B cell (primary cell): Measurements from ENCODE around the gene SFMBT2. TPM values are rescaled to one million over a fixed set of nuclear protein-coding genes. Genes with fewer than 3 reads are reported as not detected.

ENCODE experiments used
- ATAC-seq: fragments of 200-7000 bp; cut with Tn5 transposase; one replicate; pipeline ENCODE4 v1.10.0; 2021; ENCODE audit warnings: low read depth, mild to moderate bottlenecking, moderate number of reproducible peaks, moderate library complexity
- CTCF ChIA-PET: fragments of 350-600 bp; sonication (Branson Sonifier 250); formaldehyde crosslinking; loops from one replicate; lab custom pipeline; 2021; ENCODE audit warnings: antibody characterized with exemption, inconsistent platforms; lab: Charles Lee
- POLR2A ChIA-PET: fragments of 350-600 bp; sonication (Branson Sonifier 250); formaldehyde crosslinking; loops from one replicate; lab custom pipeline; 2021; ENCODE audit warnings: antibody characterized with exemption; lab: Charles Lee
- DNase-seq: peaks from one replicate; pipeline ENCODE4 v3.0.0; 2013
- H2AFZ ChIP-seq: 2 replicates; pipeline ENCODE4 v1.6.1; 2012; ENCODE audit warnings: mild to moderate bottlenecking, low read depth, low read length; ENCODE audit not compliant: insufficient read depth, poor library complexity, severe bottlenecking
- H3K27ac ChIP-seq, 2 donors: 1 replicate in 1 of 2; 2 replicates in 1 of 2; pipeline ENCODE4 v1.5.1; 2012 to 2013; ENCODE audit warnings: low read length in 2 of 2, mild to moderate bottlenecking in 2 of 2, moderate library complexity in 1 of 2
- H3K27me3 ChIP-seq, 4 experiments: fragments of 200-600 bp in 1 of 4; sonication (generic) in 1 of 4; replicated peaks in 1 of 4; 1 replicate in 2 of 4; 2 replicates in 2 of 4; pipeline versions ENCODE4 v1.6.1 to v1.7.0; 2013 to 2016; ENCODE audit warnings: low read length in 3 of 4, mild to moderate bottlenecking in 2 of 4, mixed read lengths in 1 of 4, moderate library complexity in 1 of 4; ENCODE audit not compliant: insufficient read depth in 4 of 4, control insufficient read depth in 3 of 4; ENCODE audit errors: control extremely low read depth in 1 of 4
- H3K36me3 ChIP-seq, 2 experiments: replicated peaks in 1 of 2; 1 replicate in 1 of 2; 2 replicates in 1 of 2; pipeline versions ENCODE4 v1.6.1 to v1.7.1; 2013; ENCODE audit warnings: low read length in 1 of 2; ENCODE audit not compliant: insufficient read depth in 2 of 2, control insufficient read depth in 1 of 2; ENCODE audit errors: control extremely low read depth in 1 of 2, extremely low read depth in 1 of 2
- H3K4me1 ChIP-seq, 2 donors: fragments of 200-600 bp in 1 of 2; sonication (generic) in 1 of 2; 1 replicate in 1 of 2; 2 replicates in 1 of 2; pipeline versions ENCODE4 v1.5.1 to v1.6.1; 2013 to 2017; ENCODE audit warnings: low read length in 2 of 2; ENCODE audit not compliant: control insufficient read depth in 2 of 2, insufficient read depth in 2 of 2
- H3K4me2 ChIP-seq: replicated peaks from 2 replicates; pipeline ENCODE3; 2012; ENCODE audit warnings: mild to moderate bottlenecking, low read depth, low read length; ENCODE audit not compliant: poor library complexity, severe bottlenecking
- H3K4me3 ChIP-seq, 5 experiments: fragments of 200-600 bp in 1 of 5; sonication (generic) in 1 of 5; 1 replicate in 3 of 5; 2 replicates in 2 of 5; pipeline versions ENCODE4 v1.5.1 to v1.7.0; 2011 to 2016; ENCODE audit warnings: low read length in 4 of 5, mild to moderate bottlenecking in 4 of 5, low read depth in 2 of 5, control low read depth in 1 of 5, moderate library complexity in 1 of 5; ENCODE audit not compliant: insufficient read depth in 1 of 5; ENCODE audit errors: control extremely low read depth in 1 of 5, extremely low read depth in 1 of 5
- H3K79me2 ChIP-seq: fragments of 200-600 bp; sonication (generic); one replicate; pipeline ENCODE4 v1.6.0; 2016; ENCODE audit warnings: low read length; ENCODE audit not compliant: control insufficient read depth, insufficient read depth
- H3K9ac ChIP-seq: fragments of 200-600 bp; sonication (generic); 2 replicates; pipeline ENCODE4 v1.6.1; 2017; ENCODE audit warnings: mild to moderate bottlenecking, low read length, moderate library complexity
- H3K9me3 ChIP-seq, 3 donors: one replicate each; pipeline versions ENCODE4 v1.6.1 to v1.7.1; 2013; ENCODE audit warnings: low read length in 2 of 3; ENCODE audit not compliant: control insufficient read depth in 2 of 3, insufficient read depth in 1 of 3; ENCODE audit errors: control extremely low read depth in 1 of 3
- H4K20me1 ChIP-seq: 2 replicates; pipeline ENCODE4 v1.6.0; 2012; ENCODE audit warnings: mild to moderate bottlenecking, low read length; ENCODE audit not compliant: insufficient read depth, control insufficient read depth, poor library complexity, severe bottlenecking
- H3K27ac Mint-ChIP-seq: one replicate; pipeline ENCODE4 v1.8.0; 2021; ENCODE audit warnings: mixed read lengths
- H3K27me3 Mint-ChIP-seq: one replicate; pipeline ENCODE4 v1.8.0; 2021; ENCODE audit warnings: mixed read lengths
- H3K4me1 Mint-ChIP-seq: one replicate; pipeline ENCODE4 v1.8.0; 2021; ENCODE audit warnings: mixed read lengths
- H3K4me3 Mint-ChIP-seq: one replicate; pipeline ENCODE4 v1.8.0; 2021; ENCODE audit warnings: mixed read lengths
- H3K9me3 Mint-ChIP-seq: one replicate; pipeline ENCODE4 v1.8.0; 2022; ENCODE audit warnings: mixed read lengths; ENCODE audit not compliant: insufficient read depth
- CTCF ChIP-seq: fragments of 200-600 bp; IDR thresholded peaks from one replicate; pipeline ENCODE4 v1.8.0; 2022; ENCODE audit warnings: antibody characterized with exemption, mild to moderate bottlenecking
- EZH2 ChIP-seq: IDR thresholded peaks from 2 replicates; pipeline ENCODE4 v1.6.1; 2012; ENCODE audit warnings: borderline replicate concordance, low read depth, mild to moderate bottlenecking, moderate library complexity, low read length; ENCODE audit not compliant: insufficient read depth, poor library complexity, severe bottlenecking
- WGBS: methylation state at CpG from one replicate; pipeline ENCODE4 v1.1.5; 2013; ENCODE audit warnings: missing lambda C conversion rate; ENCODE audit not compliant: insufficient coverage; 5-methylcytosine and 5-hydroxymethylcytosine counted together
- intact Hi-C: fragments of 100-400 bp; cut with micrococcal nuclease; formaldehyde crosslinking; loops from one replicate; pipeline ENCODE4 v1.10.0; 2022
- polyA plus RNA-seq: library from polyadenylated mRNA; depleted of rRNA; stranded (reverse); fragments of >200 nt; gene quantifications from 2 replicates; pipeline ENCODE4 v1.2.3, GENCODE V29; 2012
- total RNA-seq, 2 donors: library from RNA; stranded (reverse); fragments of 120-200 nt in 1 of 2; gene quantifications; 1 replicate in 1 of 2; 2 replicates in 1 of 2; pipeline versions ENCODE4 v1.2.3 to v1.2.4, GENCODE V29; 2013 to 2022

Gene SFMBT2
- total and polyA plus RNA-seq, 2 donors (not counting 1 experiment from before 2014, with no cell fraction given): 2.3 to 24.0 TPM

DNA sequence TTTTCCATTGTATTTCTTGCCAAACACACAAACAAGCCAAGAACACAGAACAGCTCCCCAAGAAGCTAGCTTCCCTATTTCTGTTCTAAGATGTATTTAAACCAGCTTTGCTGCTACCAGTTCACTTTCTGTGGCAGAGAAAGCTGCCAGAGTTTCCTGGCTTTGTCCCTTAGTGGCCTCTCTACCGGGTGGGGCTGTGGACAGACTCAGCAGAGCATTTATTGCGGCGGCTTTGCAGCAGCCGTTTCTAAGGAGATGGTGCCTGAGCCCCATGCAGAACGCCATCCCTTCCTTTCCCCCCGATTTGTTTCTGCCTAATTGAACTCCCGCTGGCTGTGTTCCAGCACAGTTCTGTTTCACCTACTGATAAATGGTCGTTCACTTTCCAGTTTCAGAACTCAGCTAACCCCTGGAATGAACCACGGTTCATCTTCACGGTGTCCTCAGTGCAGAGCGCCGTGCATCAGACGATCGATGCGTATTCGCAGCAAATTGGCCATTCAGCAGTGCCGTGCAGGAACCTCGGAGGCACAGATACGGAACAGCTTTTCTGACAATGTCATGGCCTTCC is 33.8 kb upstream of the SFMBT2 start:
- H3K27me3 ChIP-seq: peaks cover 0 to 5% (median 0%) of the 10 kb centered on the region in 4 experiments
- peaks cover 2 to 18% (median 3%) of the 10 kb centered on the region in 3 donors for H3K9me3 ChIP-seq
- H3K4me1 Mint-ChIP-seq: peaks cover 26% of the 10 kb centered on the region
- peak overlapping the region; percentile 63 for H3K4me2 ChIP-seq
- ChIA-PET CTCF (interaction anchor here (0.6 to 1.7 kb wide), 5 partner anchors 9 to 323 kb away, joined by 3 to 5 read pairs (median 3); no protein-coding TSS in a partner anchor), POLR2A (interaction anchor here (0.6 kb wide), 1 partner anchor 34 kb away, joined by 3 read pairs; the partner anchor contains the start of gene SFMBT2)
- H3K79me2 ChIP-seq: no peaks in the 10 kb centered on the region
- peak overlapping the region; percentile 48 for H3K27ac Mint-ChIP-seq
- H3K27me3 Mint-ChIP-seq: peaks cover 4% of the 10 kb centered on the region
- peaks cover 22 to 28% of the 10 kb centered on the region in 2 donors for H3K4me1 ChIP-seq
- H3K36me3 ChIP-seq: no peaks in the 10 kb centered on the region
- ATAC-seq (no peak), DNase-seq (peak; percentile 23)
- peak overlapping the region in 1 of 2 donors; percentile 21 for H3K27ac ChIP-seq
- H2AFZ ChIP-seq: peak overlapping the region; percentile 30
- peak overlapping the region in 4 of 5 experiments; percentile 4 to 38 (median 10) for H3K4me3 ChIP-seq
- WGBS: 31% methylated on average over 19 of the region's 19 CpGs
- no peak overlapping the region for H3K9ac ChIP-seq
- intact Hi-C loops: loop anchor here (1.0 to 10.0 kb wide), 3 partner anchors 28 to 80 kb away; partner anchors contain the start of gene SFMBT2
- peak overlapping the region; percentile 68 for H3K4me3 Mint-ChIP-seq
- TF ChIP-seq EZH2 (no peak), CTCF (no peak)
- peaks cover 9% of the 10 kb centered on the region for H3K9me3 Mint-ChIP-seq
- H4K20me1 ChIP-seq: no peaks in the 10 kb centered on the region

DNA sequence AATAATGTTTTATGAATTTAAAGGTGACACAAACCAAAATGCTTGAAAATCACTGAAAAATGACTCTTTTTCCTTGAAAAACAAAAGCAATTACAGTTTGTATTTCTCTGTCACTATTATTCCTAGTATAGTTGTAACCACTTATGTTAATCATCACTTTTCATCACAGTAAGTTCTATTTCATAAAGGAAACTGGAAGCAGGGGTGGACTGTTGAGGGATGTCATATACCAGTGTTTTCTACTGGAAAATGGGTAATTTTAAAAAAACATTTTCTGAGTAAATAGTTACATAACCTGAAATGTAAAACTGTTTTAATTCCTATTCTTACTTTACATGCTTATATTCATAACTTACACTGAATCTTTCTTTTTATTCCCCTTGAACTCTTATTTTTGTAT is 32.2 kb upstream of the SFMBT2 start:
- intact Hi-C loops: loop anchor here (10.0 kb wide), 1 partner anchor 82 kb away; no protein-coding TSS in a partner anchor

More for the DNA sequence above, 32.2 kb upstream of the SFMBT2 start:
- no peak for DNase-seq
- ChIA-PET POLR2A (no interaction called here), CTCF (no interaction called here)
- Histone ChIP-seq H3K4me1 (peaks cover 28 to 29% of the 10 kb centered on the region in 2 donors), H3K9ac (no peak overlapping the region), H3K27ac (no peak overlapping the region), H3K4me3 (no peak overlapping the region), H3K4me2 (no peak overlapping the region), H3K9me3 (peaks cover 0 to 3% (median 0%) of the 10 kb centered on the region in 3 donors), H3K27me3 (peaks cover 0 to 17% (median 7%) of the 10 kb centered on the region in 4 experiments), H3K79me2 (no peaks in the 10 kb centered on the region), H4K20me1 (no peaks in the 10 kb centered on the region), H3K36me3 (no peaks in the 10 kb centered on the region), H2AFZ (no peak overlapping the region)
- no peak for ATAC-seq
- H3K4me1 Mint-ChIP-seq: peaks cover 30% of the 10 kb centered on the region
- peaks cover 15% of the 10 kb centered on the region for H3K27me3 Mint-ChIP-seq
- peaks cover 1% of the 10 kb centered on the region for H3K9me3 Mint-ChIP-seq
- no peak overlapping the region for H3K4me3 Mint-ChIP-seq
- TF ChIP-seq CTCF (no peak), EZH2 (no peak)
- H3K27ac Mint-ChIP-seq: no peak overlapping the region
